Measurements from ENCODE around the gene NFS1.

NFS1 gene

GRCh38 chr20:35669681-35670080 is 29.5 kb downstream of the NFS1 start:
- no peak overlapping the region for H3K27ac ChIP-seq
- no peak for TF ChIP-seq CTCF (conservative IDR thresholded peaks at IDR 0.05)

GRCh38 chr20:35669221-35669620 is 29.9 kb downstream of the NFS1 start:
- H3K27ac ChIP-seq, result no peak overlapping the region
- no peak for TF ChIP-seq CTCF (conservative IDR thresholded peaks at IDR 0.05)

GRCh38 chr20:35665949-35666288 is 33.2 kb downstream of the NFS1 start:
- peak overlapping the region; percentile 97 for H3K27ac ChIP-seq
- no peak for TF ChIP-seq CTCF (conservative IDR thresholded peaks at IDR 0.05)

- no peak for TF ChIP-seq CTCF (conservative IDR thresholded peaks at IDR 0.05)
- H3K27ac ChIP-seq, result peak within 1 kb of the TSS; percentile 97
These were observed 34.5 kb downstream of the NFS1 start, which contains the start of the genes CPNE1 and RBM12 for GRCh38 chr20:35664466-35665206. CPNE1 (minus strand) TSS chr20:35664900; CDS start chr20:35632923, 31,977 bp downstream. RBM12 (minus strand) TSS chr20:35664900; CDS start chr20:35655322, 9,578 bp downstream.

- peak overlapping the region; percentile 97 for H3K27ac ChIP-seq
- TF ChIP-seq CTCF (conservative IDR thresholded peaks at IDR 0.05), result no peak
These were observed 35.4 kb downstream of the NFS1 start for GRCh38 chr20:35663516-35664465.

- no peak overlapping the region; the same call in 1 of the 2 replicates for H3K27ac ChIP-seq
- no peak for TF ChIP-seq CTCF (conservative IDR thresholded peaks at IDR 0.05)
These were observed 36.6 kb downstream of the NFS1 start for GRCh38 chr20:35662551-35662950.

GRCh38 chr20:35661908-35662307 is 37.2 kb downstream of the NFS1 start:
- no peak overlapping the region for H3K27ac ChIP-seq
- no peak for TF ChIP-seq CTCF (conservative IDR thresholded peaks at IDR 0.05)

Data from VCaP (cell line).